Activated T-cell treated with anti-CD3 and anti-CD28 coated beads for 1 hour (primary cell): ENCODE results near the gene STH.

Experiments
- DNase-seq: peaks from one replicate; pipeline ENCODE4 v3.0.0-alpha.2; 2020; ENCODE audit warnings: low read depth

STH gene

GRCh38 chr17:46046957-46047356 is 47.9 kb downstream of the STH start:
- DNase-seq: no peak

- no peak for DNase-seq
Observed at GRCh38 chr17:46047398-46047797, 48.3 kb downstream of the STH start.

GRCh38 chr17:46047856-46048255 is 48.8 kb downstream of the STH start:
- DNase-seq: no peak
